ENCODE measurements around the gene PPP1R1B.

- TF ChIP-seq CTCF (IDR thresholded peaks at IDR 0.05) (no peak), POLR2AphosphoS5 (IDR thresholded peaks at IDR 0.05; ENCODE audit: insufficient read depth in 1 of 2, low read depth in 1 of 2) (no peak)
Observed at GRCh38 chr17:39670746-39671145, 44.0 kb downstream of the PPP1R1B start.

All from vagina (tissue), 2 donors.